Muscle of leg (tissue), 11 donors: ENCODE results near the gene CACNA1D. TPM values are rescaled to one million over a fixed set of nuclear protein-coding genes. Genes with fewer than 3 reads are reported as not detected.

Source experiments
- DNase-seq: peaks from one replicate; pipeline ENCODE4 v3.0.0; 2013
- H3K27ac ChIP-seq: one replicate; pipeline ENCODE4 v1.5.1; 2013; ENCODE audit warnings: mild to moderate bottlenecking, low read length, control low read depth
- H3K27me3 ChIP-seq: one replicate; pipeline ENCODE4 v1.6.1; 2013; ENCODE audit warnings: low read length; ENCODE audit not compliant: control insufficient read depth, insufficient read depth
- H3K36me3 ChIP-seq: one replicate; pipeline ENCODE4 v1.6.1; 2013; ENCODE audit warnings: low read length; ENCODE audit not compliant: control insufficient read depth, insufficient read depth
- H3K4me1 ChIP-seq: one replicate; pipeline ENCODE4 v1.6.1; 2013; ENCODE audit warnings: low read length; ENCODE audit not compliant: control insufficient read depth, insufficient read depth
- H3K4me3 ChIP-seq: one replicate; pipeline ENCODE4 v1.5.1; 2013; ENCODE audit warnings: low read length, control low read depth
- H3K9me3 ChIP-seq: replicated peaks from 2 replicates; pipeline ENCODE4 v1.6.1; 2013; ENCODE audit warnings: low read depth, low read length; ENCODE audit not compliant: control insufficient read depth
- WGBS: methylation state at CpG from one replicate; pipeline ENCODE4 v1.1.5; 2013; ENCODE audit warnings: missing lambda C conversion rate; ENCODE audit not compliant: insufficient coverage; 5-methylcytosine and 5-hydroxymethylcytosine counted together
- polyA plus RNA-seq, 8 donors: library from polyadenylated mRNA; unstranded; fragments of 120-200 nt; gene quantifications; one replicate each; pipeline versions ENCODE4 v1.2.1 to v1.2.3, GENCODE V29; 2013; ENCODE audit warnings: inconsistent platforms in 1 of 8, low replicate concordance in 1 of 8; ENCODE audit not compliant: insufficient read length in 8 of 8, insufficient read depth in 1 of 8
- total RNA-seq: library from RNA; stranded (reverse); fragments of 120-200 nt; gene quantifications from one replicate; pipeline ENCODE4 v1.2.4, GENCODE V29; 2013

CACNA1D gene
- total and polyA plus RNA-seq, 9 donors: 0.86 to 6.3 (median 2.1) TPM

DNA sequence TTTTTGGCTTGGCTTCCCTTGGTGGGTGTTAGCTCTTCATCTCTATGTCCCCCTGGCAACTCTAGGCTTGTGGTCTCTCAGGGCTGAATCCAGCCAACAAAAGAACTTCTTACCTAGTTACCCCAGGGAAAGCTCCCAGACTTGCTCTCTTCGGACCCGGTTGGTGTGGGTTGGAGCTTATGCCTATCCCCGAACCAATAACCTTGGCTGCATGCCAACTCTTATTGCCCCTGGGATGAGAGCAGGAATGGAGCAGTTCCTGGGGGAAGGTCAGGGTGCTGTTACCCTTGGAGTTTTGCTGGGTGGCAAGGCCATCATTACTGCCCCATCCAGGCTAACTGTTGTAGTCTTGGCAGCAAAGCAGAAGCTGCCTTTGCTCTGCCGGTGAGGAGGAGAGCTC lies 147.8 kb downstream of the CACNA1D start:
- Histone ChIP-seq H3K27ac (no peak overlapping the region), H3K4me1 (no peaks in the 10 kb centered on the region), H3K9me3 (no peaks in the 10 kb centered on the region), H3K27me3 (peaks cover 2% of the 10 kb centered on the region), H3K4me3 (no peak overlapping the region), H3K36me3 (no peaks in the 10 kb centered on the region)
- WGBS: 92% methylated on average over 2 of the region's 4 CpGs
- DNase-seq: no peak

DNA sequence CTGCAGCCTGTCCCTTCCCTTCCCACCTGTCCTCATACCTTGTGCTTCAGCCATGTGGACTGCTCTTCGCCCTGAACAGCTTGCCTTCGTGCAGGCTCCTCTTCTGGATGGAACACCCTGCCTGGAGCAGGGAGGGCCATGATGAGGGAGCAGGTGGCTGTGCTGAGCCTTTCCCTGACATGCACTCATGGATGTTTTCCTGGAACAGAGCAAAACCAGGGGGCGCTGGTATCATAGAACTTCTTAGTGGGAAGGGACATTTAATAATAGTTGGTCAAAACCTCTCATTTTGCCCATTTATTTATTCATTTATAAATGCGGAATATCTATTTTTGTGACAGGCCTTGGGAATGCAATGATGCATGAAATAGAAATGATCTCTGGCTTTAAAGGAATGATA lies 149.3 kb downstream of the CACNA1D start:
- Histone ChIP-seq H3K36me3 (no peaks in the 10 kb centered on the region), H3K9me3 (no peaks in the 10 kb centered on the region), H3K4me1 (no peaks in the 10 kb centered on the region), H3K4me3 (no peak overlapping the region), H3K27ac (no peak overlapping the region), H3K27me3 (peaks cover 2% of the 10 kb centered on the region)
- no CpG with 5 or more reads among the region's 4 CpGs for WGBS
- no peak for DNase-seq

DNA sequence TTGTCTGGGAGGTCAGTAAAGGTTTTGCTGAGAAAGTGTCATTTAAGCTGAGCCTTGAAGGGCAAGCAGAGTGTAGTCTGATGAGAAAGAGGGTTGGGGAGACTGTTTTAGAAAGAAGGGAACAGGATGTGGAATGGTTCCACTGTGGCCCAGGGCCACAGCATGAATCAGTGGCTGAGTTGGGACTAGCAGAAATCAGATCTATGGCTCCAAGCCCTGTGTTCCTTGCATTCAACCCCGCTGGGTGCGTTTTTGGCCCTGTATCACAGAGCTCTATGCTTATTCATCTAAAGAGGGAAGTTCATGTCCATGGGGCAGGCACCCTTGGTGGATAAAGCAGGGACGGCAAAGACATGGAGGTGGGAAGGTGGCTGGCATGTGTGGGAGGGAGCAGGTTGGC lies 151.3 kb downstream of the CACNA1D start:
- no peak overlapping the region for H3K4me3 ChIP-seq
- H3K9me3 ChIP-seq: no peaks in the 10 kb centered on the region
- 72% methylated on average over 3 of the region's 3 CpGs for WGBS
- no peaks in the 10 kb centered on the region for H3K36me3 ChIP-seq
- no peak for DNase-seq
- H3K27ac ChIP-seq: no peak overlapping the region
- peaks cover 2% of the 10 kb centered on the region for H3K27me3 ChIP-seq
- no peaks in the 10 kb centered on the region for H3K4me1 ChIP-seq

DNA sequence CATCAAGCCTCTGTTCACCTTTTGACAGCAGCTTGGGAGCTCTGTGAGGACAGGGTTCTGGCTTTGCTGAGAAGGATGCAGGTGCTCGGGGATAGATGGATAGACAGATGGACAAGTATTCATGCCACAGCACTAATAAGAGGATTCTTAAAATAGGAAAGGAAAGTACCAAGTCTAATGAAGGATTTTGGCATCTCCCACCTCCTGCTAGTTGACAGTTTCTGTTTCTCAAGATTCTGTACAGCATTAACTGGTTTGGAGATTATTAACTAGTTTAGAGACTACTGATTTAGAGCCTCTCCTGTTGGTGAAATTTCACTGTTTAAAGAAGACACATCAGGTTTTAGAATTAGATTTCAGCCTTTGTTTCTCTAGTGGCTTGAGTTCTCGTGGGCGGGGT lies 152.3 kb downstream of the CACNA1D start:
- H3K4me1 ChIP-seq: no peaks in the 10 kb centered on the region
- peaks cover 2% of the 10 kb centered on the region for H3K27me3 ChIP-seq
- H3K36me3 ChIP-seq: no peaks in the 10 kb centered on the region
- no peak for DNase-seq
- H3K27ac ChIP-seq: no peak overlapping the region
- H3K4me3 ChIP-seq: no peak overlapping the region
- WGBS: no CpG with 5 or more reads among the region's 3 CpGs
- no peaks in the 10 kb centered on the region for H3K9me3 ChIP-seq

DNA sequence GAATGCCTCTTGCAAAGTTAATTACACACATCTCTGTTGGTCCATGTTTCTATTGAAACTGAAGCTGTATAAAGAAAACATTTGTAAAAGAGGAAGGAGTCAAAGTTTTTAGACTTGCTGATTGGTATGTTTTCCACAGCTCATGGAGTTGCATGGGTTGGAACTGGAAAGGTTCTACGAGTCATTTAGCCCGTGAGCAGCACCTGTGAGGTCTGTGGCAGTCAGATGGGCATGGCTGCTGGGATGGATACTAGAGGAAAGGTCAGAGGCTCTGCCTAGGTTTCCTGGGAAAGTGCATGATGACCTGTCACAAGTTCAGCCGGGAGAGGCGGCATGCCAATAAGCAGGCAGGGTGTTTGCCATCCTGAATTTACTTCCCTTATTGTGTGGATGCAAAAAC lies 155.4 kb downstream of the CACNA1D start:
- no peaks in the 10 kb centered on the region for H3K36me3 ChIP-seq
- H3K9me3 ChIP-seq: peaks cover 2% of the 10 kb centered on the region
- WGBS: 86% methylated on average over 4 of the region's 4 CpGs
- H3K4me1 ChIP-seq: no peaks in the 10 kb centered on the region
- no peak for DNase-seq
- H3K4me3 ChIP-seq: no peak overlapping the region
- H3K27me3 ChIP-seq: no peaks in the 10 kb centered on the region
- H3K27ac ChIP-seq: no peak overlapping the region

DNA sequence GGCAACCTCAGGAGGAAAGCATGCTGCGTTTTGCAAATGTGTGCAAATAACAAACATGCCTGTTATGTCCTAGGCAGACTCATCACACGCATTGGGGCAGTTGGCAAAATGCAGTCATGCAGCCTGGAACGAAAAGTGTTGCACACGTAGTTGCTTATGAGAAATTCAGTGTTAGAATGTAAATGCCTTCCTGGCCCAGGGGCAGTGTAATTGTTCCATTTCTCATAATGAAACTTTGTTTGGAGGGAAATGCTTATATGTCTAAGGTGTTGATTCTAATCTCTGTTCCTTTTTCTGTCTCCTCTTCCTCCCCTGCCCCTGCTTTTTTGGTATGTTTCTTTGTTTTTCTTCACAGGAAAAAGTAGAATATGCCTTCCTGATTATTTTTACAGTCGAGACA lies 156.0 kb downstream of the CACNA1D start:
- no peak for DNase-seq
- Histone ChIP-seq H3K36me3 (no peaks in the 10 kb centered on the region), H3K4me1 (no peaks in the 10 kb centered on the region), H3K27me3 (no peaks in the 10 kb centered on the region), H3K9me3 (peaks cover 2% of the 10 kb centered on the region), H3K27ac (no peak overlapping the region), H3K4me3 (no peak overlapping the region)
- 43% methylated on average over 2 of the region's 5 CpGs for WGBS

DNA sequence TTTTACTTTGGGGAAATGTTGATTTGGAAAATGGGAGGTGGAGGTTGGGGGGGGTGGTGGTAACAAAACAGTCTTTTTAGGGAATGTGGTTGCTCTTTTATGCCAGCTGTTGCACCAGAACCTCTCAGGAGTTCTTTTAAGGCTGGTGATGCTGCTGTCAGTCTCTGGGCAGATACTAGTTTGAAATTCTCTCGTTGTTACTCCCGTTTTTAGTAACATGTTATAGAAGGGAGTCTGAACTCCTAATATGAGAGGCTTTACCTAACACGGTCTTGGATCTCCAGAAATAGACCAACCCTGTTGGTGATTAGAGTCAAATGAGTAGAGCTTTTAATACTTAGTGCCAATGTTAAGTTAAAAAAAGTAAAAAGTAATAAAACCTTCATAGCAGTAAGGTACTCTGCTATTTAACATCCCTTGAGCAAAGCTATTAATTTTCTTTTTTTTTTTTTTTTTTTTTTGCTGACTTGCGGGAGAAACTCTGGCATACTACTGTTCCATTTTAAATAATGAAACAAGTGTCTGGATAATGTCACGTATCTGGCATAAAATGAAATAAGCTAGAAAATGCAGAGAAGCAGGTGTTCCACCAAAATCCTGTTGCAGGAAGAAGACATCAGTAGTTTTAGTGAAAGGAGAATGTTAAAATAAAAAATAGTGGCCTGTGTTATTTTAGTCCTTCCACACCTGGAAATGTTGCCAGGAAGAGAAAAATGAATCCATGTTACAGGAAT lies 156.7 kb downstream of the CACNA1D start:
- Histone ChIP-seq H3K27me3 (no peaks in the 10 kb centered on the region), H3K4me3 (no peak overlapping the region), H3K4me1 (no peaks in the 10 kb centered on the region), H3K36me3 (no peaks in the 10 kb centered on the region), H3K27ac (no peak overlapping the region), H3K9me3 (peaks cover 2% of the 10 kb centered on the region)
- no CpG with 5 or more reads among the region's 5 CpGs for whole genome bisulfite sequencing
- no peak for DNase-seq

DNA sequence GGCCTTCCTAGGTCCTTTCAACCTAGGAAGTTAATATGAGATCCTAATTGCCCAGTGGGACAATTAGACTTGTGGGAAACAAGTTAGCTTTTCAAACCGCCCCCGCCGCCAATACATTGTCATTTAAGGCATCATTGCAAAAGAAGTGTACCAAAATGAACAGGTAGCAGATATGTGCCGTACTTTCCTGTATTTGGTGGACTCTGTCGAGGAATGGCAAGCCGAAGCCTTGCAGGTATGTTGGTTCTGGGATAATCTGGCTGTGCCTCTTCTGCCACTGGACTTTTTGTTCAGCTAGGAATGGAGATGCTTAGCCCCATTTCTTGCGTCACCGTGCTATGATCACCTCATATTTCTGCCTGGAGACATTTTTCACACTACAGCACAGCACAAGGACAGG lies 157.5 kb downstream of the CACNA1D start:
- Histone ChIP-seq H3K4me3 (no peak overlapping the region), H3K4me1 (no peaks in the 10 kb centered on the region), H3K36me3 (no peaks in the 10 kb centered on the region), H3K9me3 (peaks cover 2% of the 10 kb centered on the region), H3K27me3 (no peaks in the 10 kb centered on the region), H3K27ac (no peak overlapping the region)
- DNase-seq: no peak
- WGBS: 96% methylated on average over 6 of the region's 8 CpGs

DNA sequence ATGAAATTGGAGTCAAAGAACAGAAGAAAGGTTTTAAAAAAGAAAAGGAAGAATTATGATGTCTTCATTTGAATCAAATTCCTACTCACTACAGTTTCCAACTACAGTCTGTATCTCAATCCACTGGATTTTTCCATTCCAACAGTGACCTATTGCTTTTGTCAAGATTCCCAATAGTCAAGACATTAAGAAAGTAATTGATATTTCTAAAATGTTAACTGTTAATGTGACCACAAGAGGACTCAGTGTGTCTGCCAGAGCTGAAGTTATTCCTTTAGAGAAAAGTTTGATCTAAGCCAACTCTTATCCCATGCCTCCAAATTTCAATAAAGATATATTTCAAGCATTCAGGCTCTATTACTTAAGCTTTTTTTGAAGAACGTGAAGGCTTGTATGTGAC lies 163.2 kb downstream of the CACNA1D start:
- peaks cover 2% of the 10 kb centered on the region for H3K9me3 ChIP-seq
- H3K4me3 ChIP-seq: no peak overlapping the region
- H3K27ac ChIP-seq: no peak overlapping the region
- peaks cover 9% of the 10 kb centered on the region for H3K27me3 ChIP-seq
- peak; percentile 75 for DNase-seq
- H3K4me1 ChIP-seq: no peaks in the 10 kb centered on the region
- no peaks in the 10 kb centered on the region for H3K36me3 ChIP-seq
- WGBS: no CpG with 5 or more reads among the region's 1 CpG

DNA sequence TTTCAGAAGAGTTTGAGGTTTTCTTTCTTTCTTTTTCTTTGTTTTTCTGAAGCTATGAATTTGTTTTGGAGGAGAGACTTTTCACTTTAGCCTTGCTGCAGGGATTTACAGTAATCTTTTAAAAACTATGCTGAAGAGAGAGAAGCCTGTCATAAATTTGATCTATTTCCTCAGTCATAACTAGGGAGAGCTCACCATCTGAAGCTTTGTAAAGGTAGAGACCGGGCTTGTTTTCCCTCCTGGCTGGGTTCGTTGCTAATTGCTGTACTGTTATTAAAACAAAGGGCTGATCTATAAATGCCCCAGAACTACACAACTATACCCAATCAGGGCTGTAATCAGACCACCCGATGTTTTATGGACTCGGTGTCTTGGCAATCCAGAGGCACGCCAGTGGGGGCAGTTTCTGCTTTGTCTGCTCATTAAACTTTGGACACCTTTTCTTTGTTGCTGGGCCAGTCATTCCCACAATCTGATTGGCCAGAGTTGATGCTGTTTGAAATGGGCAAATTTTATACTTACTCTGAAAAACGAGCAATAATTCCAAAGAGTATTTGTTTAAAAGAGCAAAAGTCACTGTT lies 164.3 kb downstream of the CACNA1D start:
- Histone ChIP-seq H3K4me1 (no peaks in the 10 kb centered on the region), H3K9me3 (no peaks in the 10 kb centered on the region), H3K27me3 (peaks cover 9% of the 10 kb centered on the region), H3K27ac (no peak overlapping the region), H3K4me3 (no peak overlapping the region), H3K36me3 (no peaks in the 10 kb centered on the region)
- WGBS: no CpG with 5 or more reads among the region's 6 CpGs
- no peak for DNase-seq
